ENCODE data around the gene ATP2B3. TPM values are rescaled to one million over a fixed set of nuclear protein-coding genes. Genes with fewer than 3 reads are reported as not detected.

The ATP2B3 gene
- total and polyA plus RNA-seq, 2 experiments from 2014 or later: 0.17 TPM; not detected in 1

DNA sequence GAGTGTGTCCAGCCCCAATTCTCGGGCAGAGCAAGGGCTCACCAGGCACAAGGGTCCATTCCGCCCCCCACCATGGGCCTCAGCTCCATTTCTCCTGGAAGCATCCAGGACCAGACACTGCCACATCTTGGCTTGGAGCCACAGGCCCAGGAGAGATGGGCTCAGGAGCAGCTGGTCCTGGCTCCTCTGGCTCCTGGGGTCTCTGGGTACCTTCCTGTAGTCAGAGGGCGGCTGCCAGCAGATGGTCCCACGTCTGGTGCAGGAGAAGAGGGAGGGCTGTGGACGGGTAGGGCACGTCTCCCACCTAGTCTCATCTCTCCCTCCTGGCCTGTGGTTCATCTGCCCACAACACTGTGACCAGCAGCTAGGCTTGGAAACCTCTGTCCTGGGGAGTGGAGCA lies 8.0 kb downstream of the ATP2B3 start:
- no peak overlapping the region for H3K4me2 ChIP-seq
- Mint-ChIP-seq H3K27me3 (ENCODE audit: insufficient read depth, low read depth, poor library complexity) (peaks cover 8% of the 10 kb centered on the region), H3K4me3 (no peak overlapping the region), H3K4me1 (no peaks in the 10 kb centered on the region), H3K27ac (no peak overlapping the region), H3K36me3 (ENCODE audit: low read depth) (no peaks in the 10 kb centered on the region), H3K9me3 (no peaks in the 10 kb centered on the region)
- H3K9me2 ChIP-seq (ENCODE audit: insufficient read depth): no peaks in the 10 kb centered on the region
- H4K20me1 ChIP-seq (replicated peaks; ENCODE audit: insufficient read depth): no peaks in the 10 kb centered on the region
- no peak for TF ChIP-seq CTCF (conservative IDR thresholded peaks at IDR 0.05; ENCODE audit: low read depth in 2 of 2)
- no peak for TF ChIP-seq JUNB (IDR thresholded peaks at IDR 0.05; ENCODE audit: unreplicated experiment)
- no peak for TF ChIP-seq ZNF331 (CRISPR knock-in tag; IDR thresholded peaks at IDR 0.05; ENCODE audit: low read depth)
- TF ChIP-seq, protein P1, sequence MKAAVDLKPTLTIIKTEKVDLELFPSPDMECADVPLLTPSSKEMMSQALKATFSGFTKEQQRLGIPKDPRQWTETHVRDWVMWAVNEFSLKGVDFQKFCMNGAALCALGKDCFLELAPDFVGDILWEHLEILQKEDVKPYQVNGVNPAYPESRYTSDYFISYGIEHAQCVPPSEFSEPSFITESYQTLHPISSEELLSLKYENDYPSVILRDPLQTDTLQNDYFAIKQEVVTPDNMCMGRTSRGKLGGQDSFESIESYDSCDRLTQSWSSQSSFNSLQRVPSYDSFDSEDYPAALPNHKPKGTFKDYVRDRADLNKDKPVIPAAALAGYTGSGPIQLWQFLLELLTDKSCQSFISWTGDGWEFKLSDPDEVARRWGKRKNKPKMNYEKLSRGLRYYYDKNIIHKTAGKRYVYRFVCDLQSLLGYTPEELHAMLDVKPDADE (IDR thresholded peaks at IDR 0.05): no peak
- TF ChIP-seq POLR2AphosphoS5 (IDR thresholded peaks at IDR 0.05; ENCODE audit: low read depth): no peak
- no peak for ATAC-seq
- H3K79me2 ChIP-seq (replicated peaks; ENCODE audit: insufficient read depth): no peaks in the 10 kb centered on the region
- H3K4me3 ChIP-seq: no peak overlapping the region
- H3K36me3 ChIP-seq (ENCODE audit: insufficient read depth): no peaks in the 10 kb centered on the region
- H3K4me1 ChIP-seq (ENCODE audit: insufficient read depth): no peaks in the 10 kb centered on the region
- no peak for DNase-seq (ENCODE audit: low spot score)
- H3K27me3 ChIP-seq (ENCODE audit: insufficient read depth): no peaks in the 10 kb centered on the region
- no peaks in the 10 kb centered on the region for H3F3A ChIP-seq (replicated peaks; ENCODE audit: low read depth)
- H2AFZ ChIP-seq: no peak overlapping the region
- H3K27ac ChIP-seq (ENCODE audit: low read depth): no peak overlapping the region

DNA sequence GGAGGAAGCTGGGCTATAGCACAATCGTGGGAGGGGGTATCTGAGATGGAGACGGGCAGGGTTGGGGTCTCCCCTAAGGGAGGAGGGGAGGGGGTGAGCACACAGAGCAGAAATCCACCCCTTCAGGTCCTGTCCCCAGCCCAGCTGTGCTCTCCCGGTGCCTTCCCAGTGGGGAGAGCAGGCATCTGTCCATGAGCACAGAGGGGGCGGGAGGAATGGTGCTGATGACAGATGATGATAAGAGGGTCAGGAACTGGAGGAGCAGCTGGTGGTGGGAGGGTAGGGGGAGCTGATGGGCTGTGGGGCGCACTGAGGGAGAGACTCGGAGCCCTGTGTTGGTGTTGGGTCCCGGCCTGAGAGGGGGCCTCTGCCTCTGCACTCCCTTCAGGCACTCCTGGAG lies 8.6 kb downstream of the ATP2B3 start:
- no peaks in the 10 kb centered on the region for H3K9me2 ChIP-seq (ENCODE audit: insufficient read depth)
- H2AFZ ChIP-seq: no peak overlapping the region
- peaks cover 8% of the 10 kb centered on the region for H3K27me3 Mint-ChIP-seq (ENCODE audit: insufficient read depth, low read depth, poor library complexity)
- no peak overlapping the region for H3K4me3 Mint-ChIP-seq
- H3K4me2 ChIP-seq: no peak overlapping the region
- no peaks in the 10 kb centered on the region for H3K36me3 ChIP-seq (ENCODE audit: insufficient read depth)
- no peak overlapping the region for H3K27ac ChIP-seq (ENCODE audit: low read depth)
- H3K27me3 ChIP-seq (ENCODE audit: insufficient read depth): no peaks in the 10 kb centered on the region
- H3F3A ChIP-seq (replicated peaks; ENCODE audit: low read depth): no peaks in the 10 kb centered on the region
- no peaks in the 10 kb centered on the region for H3K36me3 Mint-ChIP-seq (ENCODE audit: low read depth)
- ATAC-seq (no peak), DNase-seq (ENCODE audit: low spot score) (no peak)
- H3K27ac Mint-ChIP-seq: no peak overlapping the region
- H3K4me1 ChIP-seq (ENCODE audit: insufficient read depth): no peaks in the 10 kb centered on the region
- no peaks in the 10 kb centered on the region for H4K20me1 ChIP-seq (replicated peaks; ENCODE audit: insufficient read depth)
- H3K9me3 Mint-ChIP-seq: no peaks in the 10 kb centered on the region
- no peak overlapping the region for H3K4me3 ChIP-seq
- H3K4me1 Mint-ChIP-seq: no peaks in the 10 kb centered on the region
- H3K79me2 ChIP-seq (replicated peaks; ENCODE audit: insufficient read depth): no peaks in the 10 kb centered on the region
- TF ChIP-seq CREB1 (CRISPR knock-in tag; IDR thresholded peaks at IDR 0.05; ENCODE audit: low read depth) (no peak), NANOG (IDR thresholded peaks at IDR 0.05; ENCODE audit: borderline replicate concordance) (no peak), ZNF331 (CRISPR knock-in tag; IDR thresholded peaks at IDR 0.05; ENCODE audit: low read depth) (no peak), CTCF (conservative IDR thresholded peaks at IDR 0.05; ENCODE audit: low read depth in 2 of 2) (no peak), ZNF114 (CRISPR knock-in tag; IDR thresholded peaks at IDR 0.05) (no peak), JUNB (IDR thresholded peaks at IDR 0.05; ENCODE audit: unreplicated experiment) (no peak), POLR2AphosphoS5 (IDR thresholded peaks at IDR 0.05; ENCODE audit: low read depth) (no peak)
- TF ChIP-seq, protein P2, sequence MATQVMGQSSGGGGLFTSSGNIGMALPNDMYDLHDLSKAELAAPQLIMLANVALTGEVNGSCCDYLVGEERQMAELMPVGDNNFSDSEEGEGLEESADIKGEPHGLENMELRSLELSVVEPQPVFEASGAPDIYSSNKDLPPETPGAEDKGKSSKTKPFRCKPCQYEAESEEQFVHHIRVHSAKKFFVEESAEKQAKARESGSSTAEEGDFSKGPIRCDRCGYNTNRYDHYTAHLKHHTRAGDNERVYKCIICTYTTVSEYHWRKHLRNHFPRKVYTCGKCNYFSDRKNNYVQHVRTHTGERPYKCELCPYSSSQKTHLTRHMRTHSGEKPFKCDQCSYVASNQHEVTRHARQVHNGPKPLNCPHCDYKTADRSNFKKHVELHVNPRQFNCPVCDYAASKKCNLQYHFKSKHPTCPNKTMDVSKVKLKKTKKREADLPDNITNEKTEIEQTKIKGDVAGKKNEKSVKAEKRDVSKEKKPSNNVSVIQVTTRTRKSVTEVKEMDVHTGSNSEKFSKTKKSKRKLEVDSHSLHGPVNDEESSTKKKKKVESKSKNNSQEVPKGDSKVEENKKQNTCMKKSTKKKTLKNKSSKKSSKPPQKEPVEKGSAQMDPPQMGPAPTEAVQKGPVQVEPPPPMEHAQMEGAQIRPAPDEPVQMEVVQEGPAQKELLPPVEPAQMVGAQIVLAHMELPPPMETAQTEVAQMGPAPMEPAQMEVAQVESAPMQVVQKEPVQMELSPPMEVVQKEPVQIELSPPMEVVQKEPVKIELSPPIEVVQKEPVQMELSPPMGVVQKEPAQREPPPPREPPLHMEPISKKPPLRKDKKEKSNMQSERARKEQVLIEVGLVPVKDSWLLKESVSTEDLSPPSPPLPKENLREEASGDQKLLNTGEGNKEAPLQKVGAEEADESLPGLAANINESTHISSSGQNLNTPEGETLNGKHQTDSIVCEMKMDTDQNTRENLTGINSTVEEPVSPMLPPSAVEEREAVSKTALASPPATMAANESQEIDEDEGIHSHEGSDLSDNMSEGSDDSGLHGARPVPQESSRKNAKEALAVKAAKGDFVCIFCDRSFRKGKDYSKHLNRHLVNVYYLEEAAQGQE (IDR thresholded peaks at IDR 0.05; ENCODE audit: unreplicated experiment): no peak
- TF ChIP-seq, protein P1 (IDR thresholded peaks at IDR 0.05): no peak

Measured in GM23338 (cell line).